DOHH2 (cell line): ENCODE measurements around the gene MNT.

Experiments
- EZH2phosphoT487 ChIP-seq: fragments of 200-600 bp; sonication (generic); IDR thresholded peaks from 2 replicates; pipeline ENCODE4 v1.6.1; 2017; ENCODE audit warnings: borderline replicate concordance, mild to moderate bottlenecking, antibody characterized with exemption, low read length, moderate library complexity, mixed read lengths
- TF ChIP-seq, protein P1 (sequence below): fragments of 200-600 bp; sonication (generic); IDR thresholded peaks from one replicate; pipeline ENCODE4 v1.5.1; 2014; ENCODE audit warnings: antibody characterized with exemption, mild to moderate bottlenecking, low read depth, low read length; ENCODE audit not compliant: poor library complexity, severe bottlenecking

DNA sequence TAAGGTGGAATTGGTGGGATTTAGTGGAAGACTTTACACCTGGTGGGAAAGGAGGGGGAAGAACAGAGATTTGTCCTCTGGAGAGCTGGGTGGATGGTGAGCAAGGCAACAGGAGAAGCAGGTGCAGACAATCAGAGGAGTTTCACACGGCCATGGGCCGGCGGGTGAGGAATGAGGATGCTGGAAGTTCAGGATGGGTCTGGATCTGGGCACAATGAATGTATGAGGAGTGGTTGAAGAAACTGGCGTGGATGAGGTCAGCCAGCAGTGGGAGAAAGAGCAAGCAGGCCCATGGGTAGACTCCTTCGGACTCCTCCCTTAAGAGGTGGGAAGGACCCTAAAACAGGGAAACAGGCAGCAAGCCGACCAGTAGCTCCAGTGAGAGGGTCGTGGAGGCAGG lies 10.1 kb upstream of the MNT start:
- TF ChIP-seq, protein P1, sequence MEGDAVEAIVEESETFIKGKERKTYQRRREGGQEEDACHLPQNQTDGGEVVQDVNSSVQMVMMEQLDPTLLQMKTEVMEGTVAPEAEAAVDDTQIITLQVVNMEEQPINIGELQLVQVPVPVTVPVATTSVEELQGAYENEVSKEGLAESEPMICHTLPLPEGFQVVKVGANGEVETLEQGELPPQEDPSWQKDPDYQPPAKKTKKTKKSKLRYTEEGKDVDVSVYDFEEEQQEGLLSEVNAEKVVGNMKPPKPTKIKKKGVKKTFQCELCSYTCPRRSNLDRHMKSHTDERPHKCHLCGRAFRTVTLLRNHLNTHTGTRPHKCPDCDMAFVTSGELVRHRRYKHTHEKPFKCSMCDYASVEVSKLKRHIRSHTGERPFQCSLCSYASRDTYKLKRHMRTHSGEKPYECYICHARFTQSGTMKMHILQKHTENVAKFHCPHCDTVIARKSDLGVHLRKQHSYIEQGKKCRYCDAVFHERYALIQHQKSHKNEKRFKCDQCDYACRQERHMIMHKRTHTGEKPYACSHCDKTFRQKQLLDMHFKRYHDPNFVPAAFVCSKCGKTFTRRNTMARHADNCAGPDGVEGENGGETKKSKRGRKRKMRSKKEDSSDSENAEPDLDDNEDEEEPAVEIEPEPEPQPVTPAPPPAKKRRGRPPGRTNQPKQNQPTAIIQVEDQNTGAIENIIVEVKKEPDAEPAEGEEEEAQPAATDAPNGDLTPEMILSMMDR = no peak
- no peak for TF ChIP-seq EZH2phosphoT487
